ENCODE data around the gene RIT2. TPM values are rescaled to one million over a fixed set of nuclear protein-coding genes. Genes with fewer than 3 reads are reported as not detected.

The RIT2 gene
- total RNA-seq, 4 donors from 2014 or later = not detected

DNA sequence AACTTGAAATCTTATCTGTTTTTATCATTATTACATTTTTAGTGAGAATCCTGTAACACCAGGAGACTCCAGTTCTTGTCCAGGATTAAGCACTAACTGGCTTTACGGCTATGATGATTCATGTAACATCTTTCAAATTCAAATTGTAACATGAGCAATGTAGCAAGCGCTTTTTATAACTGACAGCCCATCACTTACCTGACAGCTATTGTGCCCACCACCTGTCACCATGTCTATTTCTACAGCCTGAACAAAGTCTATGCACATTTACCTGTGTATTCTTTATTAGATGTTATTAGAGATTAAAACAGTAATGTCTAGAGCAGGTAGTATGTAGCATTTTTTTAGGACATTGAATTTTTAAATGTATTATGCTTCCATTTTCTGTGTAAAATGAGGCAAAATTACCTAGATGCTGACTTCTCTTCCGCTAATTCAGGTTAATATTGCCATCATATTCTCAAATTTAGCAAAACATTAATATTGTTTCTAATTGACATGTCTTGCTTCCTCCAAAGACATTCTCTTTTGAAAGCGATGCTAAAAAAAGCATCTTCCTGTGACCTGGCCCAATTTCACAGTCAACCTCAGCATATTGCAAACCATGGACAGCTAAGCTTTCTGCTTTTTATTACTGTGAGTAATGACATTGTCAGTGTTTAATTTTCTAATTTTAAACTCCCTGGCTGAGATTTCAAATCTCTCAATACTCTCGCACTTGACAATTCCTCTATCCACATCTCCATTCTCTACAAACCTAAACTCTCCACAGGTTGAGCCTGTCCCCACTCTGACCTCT lies 37.8 kb downstream of the RIT2 start:
- WGBS, 2 donors = 75 to 91% methylated on average over 5 of the region's 5 CpGs
- H3K4me1 ChIP-seq = no peaks in the 10 kb centered on the region

GRCh38 chr18:43073771-43074170 lies 41.7 kb downstream of the RIT2 start:
- no peak for TF ChIP-seq POLR2A (IDR thresholded peaks at IDR 0.05)
- TF ChIP-seq EP300 (IDR thresholded peaks at IDR 0.05) = no peak
- no peak for TF ChIP-seq CTCF (IDR thresholded peaks at IDR 0.05)

More for the DNA sequence above, 37.8 kb downstream of the RIT2 start:
- Histone ChIP-seq H3K4me3 (no peak overlapping the region), H3K27me3 (no peaks in the 10 kb centered on the region), H3K9me3 (no peaks in the 10 kb centered on the region), H3K36me3 (no peaks in the 10 kb centered on the region), H3K27ac (no peak overlapping the region)
- TF ChIP-seq POLR2A (IDR thresholded peaks at IDR 0.05) (no peak), EP300 (IDR thresholded peaks at IDR 0.05) (no peak), CTCF (IDR thresholded peaks at IDR 0.05) (no peak)
- no peak for DNase-seq (ENCODE audit: low spot score in 2 of 2)

DNA sequence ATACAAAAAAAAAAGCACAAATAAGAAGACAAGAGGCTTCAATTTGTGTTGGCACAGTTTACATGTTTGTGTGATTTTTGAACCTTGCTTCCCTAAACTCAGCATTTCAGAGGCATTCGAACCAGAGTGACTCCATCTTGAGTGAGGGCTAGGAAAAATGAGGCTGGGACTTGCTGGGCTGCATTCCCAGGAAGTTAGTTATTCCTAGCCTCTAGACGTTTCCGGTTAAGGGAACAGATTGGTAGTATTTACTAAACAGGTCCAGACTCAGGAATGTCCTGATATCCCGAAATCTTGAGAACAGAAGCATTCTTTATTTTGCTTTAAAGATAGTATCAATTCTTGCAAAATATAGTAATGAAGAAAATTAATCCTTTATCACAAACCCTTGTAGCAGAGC lies 46.7 kb downstream of the RIT2 start:
- no peak for DNase-seq (ENCODE audit: low spot score in 2 of 2)
- Histone ChIP-seq H3K36me3 (no peaks in the 10 kb centered on the region), H3K9me3 (no peaks in the 10 kb centered on the region), H3K4me1 (no peaks in the 10 kb centered on the region), H3K27me3 (no peaks in the 10 kb centered on the region), H3K27ac (no peak overlapping the region), H3K4me3 (no peak overlapping the region)
- WGBS, 2 donors = 62 to 72% methylated on average over 4 of the region's 4 CpGs
- TF ChIP-seq CTCF (IDR thresholded peaks at IDR 0.05) (no peak), POLR2A (IDR thresholded peaks at IDR 0.05) (no peak), EP300 (IDR thresholded peaks at IDR 0.05) (no peak)

More at GRCh38 chr18:43073771-43074170, 41.7 kb downstream of the RIT2 start:
- Histone ChIP-seq H3K4me1 (no peaks in the 10 kb centered on the region), H3K27me3 (no peaks in the 10 kb centered on the region), H3K36me3 (no peaks in the 10 kb centered on the region), H3K9me3 (no peaks in the 10 kb centered on the region), H3K27ac (no peak overlapping the region), H3K4me3 (no peak overlapping the region)
- 98% methylated on average over 1 of the region's 1 CpG for WGBS, 2 donors
- DNase-seq (ENCODE audit: low spot score in 2 of 2) = no peak

DNA sequence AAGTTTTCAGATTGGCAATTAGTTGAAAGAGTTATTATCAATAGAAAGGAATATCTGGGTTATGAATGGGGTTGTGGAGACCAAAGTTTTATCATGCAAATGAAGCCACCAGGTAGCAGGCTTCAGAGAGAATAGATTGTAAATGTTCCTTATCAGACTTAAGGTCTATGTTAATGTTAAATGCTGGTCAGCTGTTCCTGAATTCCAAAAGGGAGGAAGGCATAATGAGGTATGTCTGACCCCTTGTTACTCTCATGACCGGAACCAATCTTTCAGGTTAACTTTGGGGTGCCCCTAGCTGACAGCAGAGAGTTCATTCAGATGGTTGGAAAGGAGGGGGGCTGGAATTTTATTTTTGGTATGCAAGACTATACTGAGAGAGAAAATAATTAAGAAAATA lies 47.9 kb downstream of the RIT2 start:
- Histone ChIP-seq H3K27ac (no peak overlapping the region), H3K9me3 (no peaks in the 10 kb centered on the region), H3K36me3 (no peaks in the 10 kb centered on the region), H3K27me3 (no peaks in the 10 kb centered on the region), H3K4me3 (no peak overlapping the region), H3K4me1 (no peaks in the 10 kb centered on the region)
- no peak for DNase-seq (ENCODE audit: low spot score in 2 of 2)
- 78 to 88% methylated on average over 1 of the region's 1 CpG for WGBS, 2 donors
- TF ChIP-seq CTCF (IDR thresholded peaks at IDR 0.05) (no peak), EP300 (IDR thresholded peaks at IDR 0.05) (no peak), POLR2A (IDR thresholded peaks at IDR 0.05) (no peak)

DNA sequence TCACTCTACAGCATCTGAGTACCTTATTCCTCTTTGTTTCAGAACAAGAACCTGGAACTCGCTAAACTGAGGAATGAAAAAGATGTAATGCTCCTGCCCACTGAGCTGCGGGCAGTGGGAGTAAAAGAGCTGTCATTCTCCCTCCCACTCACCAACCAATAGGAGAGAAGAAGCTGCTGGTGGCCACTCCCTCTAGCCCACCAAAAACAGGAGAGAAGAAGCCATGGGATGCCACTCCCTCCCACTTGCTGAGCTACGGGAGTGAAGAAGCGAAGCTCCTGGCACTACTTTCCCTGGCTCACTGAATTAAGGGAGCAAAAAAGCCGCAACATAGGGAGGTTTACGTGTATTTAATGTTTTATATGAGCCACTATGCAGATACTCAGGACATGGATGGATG lies 53.7 kb downstream of the RIT2 start:
- H3K9me3 ChIP-seq = no peaks in the 10 kb centered on the region
- no peaks in the 10 kb centered on the region for H3K36me3 ChIP-seq
- no peak for DNase-seq (ENCODE audit: low spot score in 2 of 2)
- WGBS, 2 donors = 91 to 93% methylated on average over 6 of the region's 6 CpGs
- H3K27ac ChIP-seq = no peak overlapping the region
- H3K4me3 ChIP-seq = no peak overlapping the region
- H3K27me3 ChIP-seq = no peaks in the 10 kb centered on the region
- no peak for TF ChIP-seq EP300 (IDR thresholded peaks at IDR 0.05)
- TF ChIP-seq CTCF (IDR thresholded peaks at IDR 0.05) = no peak
- H3K4me1 ChIP-seq = no peaks in the 10 kb centered on the region

Data from tibial nerve (tissue), 4 donors.